A549 (cell line): ENCODE measurements around the gene SKIL.

Source experiments
- CHD4 ChIP-seq: fragments of 200-600 bp; sonication (generic); IDR thresholded peaks from 2 replicates; pipeline ENCODE4 v1.6.1; 2016; ENCODE audit warnings: antibody characterized with exemption, mild to moderate bottlenecking, borderline replicate concordance
- CTCF ChIP-seq: fragments of >200 bp; sonication (Bioruptor Twin); formaldehyde crosslinking; IDR thresholded peaks from 3 replicates; pipeline ENCODE4 v1.5.1; 2016
- EP300 ChIP-seq, 2 experiments: fragments of >200 bp; sonication (Bioruptor Twin); formaldehyde crosslinking; IDR thresholded peaks; 2 replicates in 1 of 2; 3 replicates in 1 of 2; pipeline ENCODE4 v1.6.1; 2016 to 2017
- HOXA7 ChIP-seq: fragments of 250-450 bp; sonication (Bioruptor Pico); IDR thresholded peaks from 2 replicates; pipeline ENCODE4 v1.5.0; 2020; ENCODE audit warnings: mild to moderate bottlenecking, moderate library complexity
- NPAS2 ChIP-seq: fragments of 250-450 bp; sonication (Bioruptor Pico); IDR thresholded peaks from 2 replicates; pipeline ENCODE4 v1.8.0; 2022; ENCODE audit warnings: mild to moderate bottlenecking, moderate library complexity, borderline replicate concordance
- NR3C1 ChIP-seq: fragments of >200 bp; sonication (Bioruptor Twin); formaldehyde crosslinking; IDR thresholded peaks from 3 replicates; pipeline ENCODE4 v1.6.1; 2017
- PHF8 ChIP-seq: fragments of 200-600 bp; sonication (generic); IDR thresholded peaks from 2 replicates; pipeline ENCODE4 v1.6.1; 2016; ENCODE audit warnings: low read depth, mild to moderate bottlenecking, antibody characterized with exemption, moderate library complexity, borderline replicate concordance
- POLR2A ChIP-seq: IDR thresholded peaks from 2 replicates; pipeline ENCODE4 v1.6.1; 2012; ENCODE audit warnings: mild to moderate bottlenecking, low read length
- POLR2AphosphoS2 ChIP-seq: conservative IDR thresholded peaks from 2 replicates; pipeline ENCODE4 v1.6.1; 2012; ENCODE audit warnings: low read length, improper control_type of control experiment, inconsistent platforms
- RAD21 ChIP-seq, 2 experiments: fragments of >200 bp in 1 of 2; sonication (Bioruptor Twin) in 1 of 2; formaldehyde crosslinking in 1 of 2; IDR thresholded peaks in 1 of 2; conservative IDR thresholded peaks in 1 of 2; 2 replicates in 1 of 2; 3 replicates in 1 of 2; pipeline ENCODE4 v1.6.1; 2012 to 2018; ENCODE audit warnings: inconsistent platforms in 1 of 2
- RCOR1 ChIP-seq: fragments of 150-350 bp; IDR thresholded peaks from 2 replicates; pipeline ENCODE4 v1.6.1; 2014; ENCODE audit warnings: antibody characterized with exemption, low read length, low read depth
- RFX5 ChIP-seq: fragments of 450-650 bp; IDR thresholded peaks from 2 replicates; pipeline ENCODE4 v1.7.1; 2014; ENCODE audit warnings: antibody characterized with exemption, mild to moderate bottlenecking, moderate library complexity
- TP53 ChIP-seq: fragments of 250-450 bp; sonication (Bioruptor Pico); IDR thresholded peaks from 2 replicates; pipeline ENCODE4 v1.5.0; 2021; ENCODE audit warnings: mild to moderate bottlenecking, moderate library complexity

GRCh38 chr3:170320461-170321121 is 36.9 kb upstream of the SKIL start:
- TF ChIP-seq CTCF (no peak), HOXA7 (CRISPR knock-in tag) (no peak), POLR2A (no peak), RAD21 (conservative IDR thresholded peaks at IDR 0.05 in 1 of 2, IDR thresholded peaks at IDR 0.05 in 1 of 2) (no peak), EP300 (IDR thresholded peaks at IDR 0.05) (no peak), NPAS2 (CRISPR knock-in tag) (no peak), RFX5 (no peak), RCOR1 (no peak), POLR2AphosphoS2 (no peak), TP53 (no peak), PHF8 (no peak), NR3C1 (no peak), CHD4 (no peak)
